HEK293 (cell line): ENCODE measurements around the gene SLC4A1AP.

Experiments
- ZEB2 ChIP-seq: fragments of 450-650 bp; formaldehyde crosslinking; IDR thresholded peaks from 2 replicates; pipeline ENCODE4 v1.5.1; 2016; ENCODE audit warnings: missing biosample characterization, missing genetic modification characterization
- ZNF274 ChIP-seq, 2 experiments: fragments of 200-500 bp in 1 of 2; fragments of 450-650 bp in 1 of 2; sonication (Bioruptor generic) in 1 of 2; formaldehyde crosslinking in 1 of 2; IDR thresholded peaks; 2 replicates each; pipeline versions ENCODE4 v1.5.1 to v1.6.1; 2014 to 2016; ENCODE audit warnings: borderline replicate concordance in 1 of 2, inconsistent platforms in 1 of 2, low read length in 1 of 2, missing biosample characterization in 1 of 2, missing genetic modification characterization in 1 of 2
- ZNF555 ChIP-seq: fragments of 450-650 bp; formaldehyde crosslinking; conservative IDR thresholded peaks from 2 replicates; pipeline ENCODE4 v1.5.1; 2017; ENCODE audit warnings: missing biosample characterization, mild to moderate bottlenecking, missing genetic modification characterization, inconsistent platforms
- ZNF600 ChIP-seq: fragments of 450-650 bp; formaldehyde crosslinking; IDR thresholded peaks from 2 replicates; pipeline ENCODE4 v1.5.1; 2016; ENCODE audit warnings: missing biosample characterization, missing genetic modification characterization
- ZXDB ChIP-seq: fragments of 450-650 bp; formaldehyde crosslinking; IDR thresholded peaks from 2 replicates; pipeline ENCODE4 v1.5.1; 2016; ENCODE audit warnings: missing biosample characterization, missing genetic modification characterization
- TF ChIP-seq, protein P1 (sequence below): fragments of 450-650 bp; formaldehyde crosslinking; IDR thresholded peaks from 2 replicates; pipeline ENCODE4 v1.5.1; 2016; ENCODE audit warnings: missing biosample characterization, missing genetic modification characterization
- TF ChIP-seq, protein P2 (sequence below): fragments of 450-650 bp; IDR thresholded peaks from 2 replicates; pipeline ENCODE4 v1.5.1; 2018; ENCODE audit warnings: missing biosample characterization, mild to moderate bottlenecking, missing genetic modification characterization
- TF ChIP-seq, protein P3 (sequence below): sonication (generic); formaldehyde crosslinking; IDR thresholded peaks from 2 replicates; pipeline ENCODE4 v1.8.1; 2022; ENCODE audit warnings: mild to moderate bottlenecking, moderate library complexity, missing genetic modification reagents

DNA sequence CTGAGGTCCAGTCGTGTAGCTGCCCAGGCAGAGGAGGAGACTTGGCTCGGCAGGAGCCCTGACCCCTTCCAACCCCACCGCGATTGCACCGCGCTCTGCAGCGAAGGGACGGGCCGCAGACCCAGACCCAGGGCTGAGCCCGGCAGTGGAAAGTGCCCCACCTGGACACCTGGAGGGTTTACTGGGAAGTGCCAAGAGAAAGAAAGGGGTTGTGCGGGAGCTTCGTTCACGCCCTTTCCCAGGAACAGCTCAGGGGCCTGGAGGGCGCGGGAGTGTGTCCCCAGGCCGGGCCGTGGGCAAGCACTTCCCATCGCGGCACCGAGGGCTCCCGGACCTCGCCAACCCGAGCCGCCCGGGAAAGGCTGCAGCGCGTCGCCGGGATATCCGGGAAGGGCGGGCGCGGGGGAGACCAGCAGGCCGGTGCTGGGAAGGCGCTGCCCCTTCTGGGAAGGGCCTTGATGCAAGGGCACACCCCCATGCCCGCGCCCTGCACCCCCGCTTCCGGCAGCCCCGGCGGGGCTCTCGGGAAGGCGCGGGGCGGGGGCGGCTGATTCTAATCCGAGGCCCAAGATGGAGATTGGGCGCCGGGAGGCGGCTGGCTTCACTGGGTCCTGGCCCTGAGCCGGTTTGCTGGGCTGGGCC lies 71.7 kb downstream of the SLC4A1AP start:
- TF ChIP-seq ZNF274 (IDR thresholded peaks at IDR 0.05; ENCODE audit: low read length) = no peak
- TF ChIP-seq ZNF274 (tag by site-specific recombination; IDR thresholded peaks at IDR 0.05; ENCODE audit: borderline replicate concordance) = no peak
- TF ChIP-seq, protein P1, sequence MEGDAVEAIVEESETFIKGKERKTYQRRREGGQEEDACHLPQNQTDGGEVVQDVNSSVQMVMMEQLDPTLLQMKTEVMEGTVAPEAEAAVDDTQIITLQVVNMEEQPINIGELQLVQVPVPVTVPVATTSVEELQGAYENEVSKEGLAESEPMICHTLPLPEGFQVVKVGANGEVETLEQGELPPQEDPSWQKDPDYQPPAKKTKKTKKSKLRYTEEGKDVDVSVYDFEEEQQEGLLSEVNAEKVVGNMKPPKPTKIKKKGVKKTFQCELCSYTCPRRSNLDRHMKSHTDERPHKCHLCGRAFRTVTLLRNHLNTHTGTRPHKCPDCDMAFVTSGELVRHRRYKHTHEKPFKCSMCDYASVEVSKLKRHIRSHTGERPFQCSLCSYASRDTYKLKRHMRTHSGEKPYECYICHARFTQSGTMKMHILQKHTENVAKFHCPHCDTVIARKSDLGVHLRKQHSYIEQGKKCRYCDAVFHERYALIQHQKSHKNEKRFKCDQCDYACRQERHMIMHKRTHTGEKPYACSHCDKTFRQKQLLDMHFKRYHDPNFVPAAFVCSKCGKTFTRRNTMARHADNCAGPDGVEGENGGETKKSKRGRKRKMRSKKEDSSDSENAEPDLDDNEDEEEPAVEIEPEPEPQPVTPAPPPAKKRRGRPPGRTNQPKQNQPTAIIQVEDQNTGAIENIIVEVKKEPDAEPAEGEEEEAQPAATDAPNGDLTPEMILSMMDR (tag by site-specific recombination) = no peak
- TF ChIP-seq, protein P2, sequence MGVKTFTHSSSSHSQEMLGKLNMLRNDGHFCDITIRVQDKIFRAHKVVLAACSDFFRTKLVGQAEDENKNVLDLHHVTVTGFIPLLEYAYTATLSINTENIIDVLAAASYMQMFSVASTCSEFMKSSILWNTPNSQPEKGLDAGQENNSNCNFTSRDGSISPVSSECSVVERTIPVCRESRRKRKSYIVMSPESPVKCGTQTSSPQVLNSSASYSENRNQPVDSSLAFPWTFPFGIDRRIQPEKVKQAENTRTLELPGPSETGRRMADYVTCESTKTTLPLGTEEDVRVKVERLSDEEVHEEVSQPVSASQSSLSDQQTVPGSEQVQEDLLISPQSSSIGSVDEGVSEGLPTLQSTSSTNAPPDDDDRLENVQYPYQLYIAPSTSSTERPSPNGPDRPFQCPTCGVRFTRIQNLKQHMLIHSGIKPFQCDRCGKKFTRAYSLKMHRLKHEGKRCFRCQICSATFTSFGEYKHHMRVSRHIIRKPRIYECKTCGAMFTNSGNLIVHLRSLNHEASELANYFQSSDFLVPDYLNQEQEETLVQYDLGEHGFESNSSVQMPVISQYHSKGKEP = no peak
- TF ChIP-seq ZXDB (tag by site-specific recombination) = no peak
- TF ChIP-seq, protein P3, sequence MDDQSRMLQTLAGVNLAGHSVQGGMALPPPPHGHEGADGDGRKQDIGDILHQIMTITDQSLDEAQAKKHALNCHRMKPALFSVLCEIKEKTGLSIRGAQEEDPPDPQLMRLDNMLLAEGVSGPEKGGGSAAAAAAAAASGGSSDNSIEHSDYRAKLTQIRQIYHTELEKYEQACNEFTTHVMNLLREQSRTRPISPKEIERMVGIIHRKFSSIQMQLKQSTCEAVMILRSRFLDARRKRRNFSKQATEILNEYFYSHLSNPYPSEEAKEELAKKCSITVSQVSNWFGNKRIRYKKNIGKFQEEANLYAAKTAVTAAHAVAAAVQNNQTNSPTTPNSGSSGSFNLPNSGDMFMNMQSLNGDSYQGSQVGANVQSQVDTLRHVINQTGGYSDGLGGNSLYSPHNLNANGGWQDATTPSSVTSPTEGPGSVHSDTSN (CRISPR knock-in tag) = no peak
- TF ChIP-seq ZNF555 (tag by site-specific recombination) = no peak
- no peak for TF ChIP-seq ZNF600 (tag by site-specific recombination)
- no peak for TF ChIP-seq ZEB2 (tag by site-specific recombination)
